SK-N-SH (cell line): ENCODE data around the gene CIAO2A. TPM values are rescaled to one million over a fixed set of nuclear protein-coding genes. Genes with fewer than 3 reads are reported as not detected.
A peak's percentile ranks its signal among the peaks of the same experiment; 100 is the strongest.

Source experiments
- CTCF ChIA-PET: fragments of 300-600, 350-600 bp; formaldehyde crosslinking; extraction: SDS; loops from one replicate; lab custom pipeline; 2021; lab: Yijun Ruan, JAX
- POLR2A ChIA-PET: fragments of 350-600 bp; sonication (Branson Sonifier 250); formaldehyde crosslinking; extraction: SDS; loops from one replicate; lab custom pipeline; 2020; ENCODE audit warnings: antibody characterized with exemption, inconsistent platforms; lab: Yijun Ruan, JAX
- DNase-seq: peaks from one replicate; pipeline ENCODE4 v3.0.0; 2012
- H2AFZ ChIP-seq: fragments of 200-600 bp; sonication (generic); 2 replicates; pipeline ENCODE4 v1.8.1; 2016; ENCODE audit warnings: antibody characterized with exemption, mild to moderate bottlenecking, low read depth
- H3F3A ChIP-seq: fragments of 200-600 bp; sonication (generic); replicated peaks from 2 replicates; pipeline ENCODE3; 2016; ENCODE audit warnings: antibody characterized with exemption, mild to moderate bottlenecking; ENCODE audit not compliant: insufficient read depth
- H3K27ac ChIP-seq, 2 experiments: fragments of 200-500 bp in 1 of 2; fragments of 200-600 bp in 1 of 2; sonication (Bioruptor generic) in 1 of 2; sonication (generic), shearing (Covaris generic) in 1 of 2; 2 replicates each; pipeline versions ENCODE4 v1.5.1 to v1.6.1; 2014 to 2016; ENCODE audit warnings: low read depth in 2 of 2, inconsistent platforms in 1 of 2, low read length in 1 of 2, mild to moderate bottlenecking in 1 of 2, mixed read lengths in 1 of 2
- H3K27me3 ChIP-seq: fragments of 200-600 bp; sonication (generic), shearing (Covaris generic); 2 replicates; pipeline ENCODE4 v1.6.1; 2016; ENCODE audit warnings: mixed run types; ENCODE audit not compliant: insufficient read depth
- H3K36me3 ChIP-seq, 2 experiments: fragments of 200-500 bp in 1 of 2; fragments of 200-600 bp in 1 of 2; sonication (Bioruptor generic) in 1 of 2; sonication (generic) in 1 of 2; replicated peaks in 1 of 2; 2 replicates each; pipeline versions ENCODE3 to v1.5.1; 2014 to 2016; ENCODE audit warnings: low read length in 1 of 2, mild to moderate bottlenecking in 1 of 2; ENCODE audit not compliant: insufficient read depth in 2 of 2, control insufficient read depth in 1 of 2
- H3K4me1 ChIP-seq, 2 experiments: fragments of 200-500 bp in 1 of 2; fragments of 200-600 bp in 1 of 2; sonication (Bioruptor generic) in 1 of 2; sonication (generic), shearing (Covaris generic) in 1 of 2; 2 replicates each; pipeline versions ENCODE4 v1.5.1 to v1.6.1; 2014 to 2016; ENCODE audit warnings: low read depth in 1 of 2, low read length in 1 of 2, mixed run types in 1 of 2; ENCODE audit not compliant: insufficient read depth in 2 of 2, control insufficient read depth in 1 of 2
- H3K4me2 ChIP-seq: fragments of 200-600 bp; sonication (generic), shearing (Covaris generic); 2 replicates; pipeline ENCODE4 v1.6.1; 2017; ENCODE audit warnings: mixed run types
- H3K4me3 ChIP-seq, 2 experiments: fragments of 200-500 bp in 1 of 2; fragments of 200-600 bp in 1 of 2; sonication (Bioruptor generic) in 1 of 2; sonication (generic), shearing (Covaris generic) in 1 of 2; 2 replicates each; pipeline versions ENCODE4 v1.5.1 to v1.8.1; 2014 to 2016; ENCODE audit warnings: low read depth in 2 of 2, inconsistent platforms in 1 of 2, low read length in 1 of 2, mild to moderate bottlenecking in 1 of 2, mixed read lengths in 1 of 2, moderate library complexity in 1 of 2
- H3K79me2 ChIP-seq: fragments of 200-600 bp; sonication (generic); 2 replicates; pipeline ENCODE4 v1.8.1; 2017; ENCODE audit warnings: mild to moderate bottlenecking; ENCODE audit not compliant: insufficient read depth
- H3K9ac ChIP-seq: fragments of 200-600 bp; sonication (generic); 2 replicates; pipeline ENCODE4 v1.6.1; 2017; ENCODE audit warnings: mixed run types
- H3K9me2 ChIP-seq: fragments of 200-600 bp; sonication (generic); 2 replicates; pipeline ENCODE4 v1.6.1; 2017; ENCODE audit warnings: mixed run types
- H3K9me3 ChIP-seq: fragments of 200-600 bp; sonication (generic); 2 replicates; pipeline ENCODE4 v1.6.1; 2017; ENCODE audit warnings: mixed run types, mild to moderate bottlenecking, moderate library complexity
- H4K20me1 ChIP-seq: fragments of 200-600 bp; sonication (generic); 2 replicates; pipeline ENCODE4 v1.6.1; 2017; ENCODE audit warnings: mild to moderate bottlenecking, mixed run types; ENCODE audit not compliant: insufficient read depth
- CHD2 ChIP-seq: fragments of 150-350 bp; IDR thresholded peaks from 2 replicates; pipeline ENCODE4 v1.6.1; 2018; ENCODE audit warnings: low read length; ENCODE audit not compliant: partially characterized antibody
- ELF1 ChIP-seq: IDR thresholded peaks from 2 replicates; pipeline ENCODE4 v1.4.0; 2012
- EP300 ChIP-seq, 2 experiments: IDR thresholded peaks; 2 replicates each; pipeline versions ENCODE4 v1.4.0 to v1.6.1; 2012; ENCODE audit warnings: borderline replicate concordance in 1 of 2, low read depth in 1 of 2, low read length in 1 of 2
- EZH2phosphoT487 ChIP-seq: fragments of 200-600 bp; sonication (generic); IDR thresholded peaks from 2 replicates; pipeline ENCODE4 v1.6.1; 2017; ENCODE audit warnings: low read depth, mixed run types, mild to moderate bottlenecking, antibody characterized with exemption, moderate library complexity, borderline replicate concordance
- FOSL2 ChIP-seq: IDR thresholded peaks from 2 replicates; pipeline ENCODE4 v1.4.0; 2012; ENCODE audit warnings: low read depth, mild to moderate bottlenecking, moderate library complexity, borderline replicate concordance
- FOXJ3 ChIP-seq: sonication (generic); formaldehyde crosslinking; IDR thresholded peaks from 2 replicates; pipeline ENCODE4 v1.5.1; 2020; ENCODE audit warnings: mild to moderate bottlenecking, missing genetic modification reagents
- GABPA ChIP-seq: IDR thresholded peaks from 2 replicates; pipeline ENCODE4 v1.4.0; 2012; ENCODE audit warnings: low read depth, mild to moderate bottlenecking
- GATA2 ChIP-seq: sonication (generic); formaldehyde crosslinking; IDR thresholded peaks from 2 replicates; pipeline ENCODE4 v1.5.0; 2020; ENCODE audit warnings: mild to moderate bottlenecking, missing genetic modification reagents
- JUND ChIP-seq: IDR thresholded peaks from 2 replicates; pipeline ENCODE4 v1.4.0; 2012
- MXI1 ChIP-seq: IDR thresholded peaks from 2 replicates; pipeline ENCODE4 v1.6.1; 2012; ENCODE audit warnings: mild to moderate bottlenecking, low read depth, low read length, improper control_type of control experiment
- NFIC ChIP-seq: IDR thresholded peaks from 2 replicates; pipeline ENCODE4 v1.4.0; 2012; ENCODE audit warnings: borderline replicate concordance
- NRF1 ChIP-seq: IDR thresholded peaks from 2 replicates; pipeline ENCODE4 v1.6.1; 2012; ENCODE audit warnings: low read depth, mild to moderate bottlenecking, low read length
- PBX3 ChIP-seq: IDR thresholded peaks from 2 replicates; pipeline ENCODE4; 2012
- POLR2AphosphoS5 ChIP-seq: IDR thresholded peaks from 2 replicates; pipeline ENCODE4 v1.6.1; 2012; ENCODE audit warnings: low read depth, low read length
- RCOR1 ChIP-seq: fragments of 150-350 bp; IDR thresholded peaks from 2 replicates; pipeline ENCODE4 v1.6.1; 2017; ENCODE audit warnings: antibody characterized with exemption, low read length
- REST ChIP-seq: IDR thresholded peaks from 2 replicates; pipeline ENCODE4 v1.6.1; 2012; ENCODE audit warnings: mild to moderate bottlenecking, low read depth, low read length, moderate library complexity
- RFX5 ChIP-seq: IDR thresholded peaks from 2 replicates; pipeline ENCODE4 v1.6.1; 2012; ENCODE audit warnings: mild to moderate bottlenecking, improper control_type of control experiment, low read length
- SMC3 ChIP-seq: IDR thresholded peaks from 2 replicates; pipeline ENCODE4 v1.6.1; 2012; ENCODE audit warnings: low read depth, low read length, improper control_type of control experiment
- TCF12 ChIP-seq: IDR thresholded peaks from 2 replicates; pipeline ENCODE4 v1.4.0; 2012
- TEAD4 ChIP-seq: IDR thresholded peaks from 2 replicates; pipeline ENCODE4 v1.4.0; 2012; ENCODE audit warnings: mild to moderate bottlenecking, borderline replicate concordance; ENCODE audit not compliant: insufficient read depth
- USF1 ChIP-seq: IDR thresholded peaks from 2 replicates; pipeline ENCODE4 v1.4.0; 2012; ENCODE audit warnings: low read depth, borderline replicate concordance
- YY1 ChIP-seq: IDR thresholded peaks from 2 replicates; pipeline ENCODE4 v1.4.0; 2012; ENCODE audit warnings: low read depth, mild to moderate bottlenecking
- WGBS: methylation state at CpG from one replicate; pipeline ENCODE4 v1.1.6; 2017; ENCODE audit warnings: low lambda C conversion rate; 5-methylcytosine and 5-hydroxymethylcytosine counted together
- polyA plus RNA-seq, 3 experiments: library from polyadenylated mRNA; depleted of rRNA; stranded (reverse); fragments of >200 nt; gene quantifications; 2 replicates each; pipeline ENCODE4 v1.2.3, GENCODE V29; 2012
- TF ChIP-seq, protein P1 (sequence below): IDR thresholded peaks from 2 replicates; pipeline ENCODE4 v1.4.0; 2012; ENCODE audit warnings: low read depth
- TF ChIP-seq, protein P2 (sequence below): IDR thresholded peaks from 2 replicates; pipeline ENCODE4 v1.4.0; 2012; ENCODE audit warnings: low read depth, borderline replicate concordance

Gene CIAO2A, protein sequence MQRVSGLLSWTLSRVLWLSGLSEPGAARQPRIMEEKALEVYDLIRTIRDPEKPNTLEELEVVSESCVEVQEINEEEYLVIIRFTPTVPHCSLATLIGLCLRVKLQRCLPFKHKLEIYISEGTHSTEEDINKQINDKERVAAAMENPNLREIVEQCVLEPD
- polyA plus RNA-seq (2012; rRNA removed): 53.0 and 65.3 TPM in 2 replicates
- 76.9 and 96.9 TPM in 2 replicates for polyA plus RNA-seq (2012; cell fraction: cytosol; rRNA removed)
- polyA plus RNA-seq (2012; cell fraction: nucleus; rRNA removed): 16.5 and 20.9 TPM in 2 replicates

GRCh38 chr15:64093627-64094417 lies at the start of gene CIAO2A:
Gene CIAO2A, minus strand, starts transcription at chr15:64093838. Its CDS starts 70 bp downstream, at chr15:64093768.
- no peaks in the 10 kb centered on the region for H3K9me3 ChIP-seq
- H3K4me2 ChIP-seq: peak within 1 kb of the TSS; percentile 92
- no peaks in the 10 kb centered on the region for H3K9me2 ChIP-seq
- H3K27me3 ChIP-seq: no peaks in the 10 kb centered on the region
- under 1% methylated on average over 35 of the region's 41 CpGs for WGBS
- H3K9ac ChIP-seq: peak within 1 kb of the TSS; percentile 86
- peaks cover 2 to 9% of the 10 kb centered on the region in 2 experiments for H3K36me3 ChIP-seq
- peaks cover 21% of the 10 kb centered on the region for H3F3A ChIP-seq
- H3K27ac ChIP-seq: peak within 1 kb of the TSS; percentile 94 to 98
- H4K20me1 ChIP-seq: peaks cover 23% of the 10 kb centered on the region
- H3K4me3 ChIP-seq: peak within 1 kb of the TSS; percentile 91 to 99
- peak; percentile 81 for DNase-seq
- peak within 1 kb of the TSS; percentile 94 for H2AFZ ChIP-seq
- H3K4me1 ChIP-seq: peaks cover 17 to 23% of the 10 kb centered on the region in 2 experiments; a peak in 3 of 4 replicates
- ChIA-PET POLR2A (interaction anchor here (0.6 to 2.0 kb wide), 10 partner anchors 8 to 366 kb away, joined by 3 to 11 read pairs (median 4); partner anchors contain the start of genes PPIB, TRIP4 and ZNF609), CTCF (interaction anchor here (1.1 to 2.9 kb wide), 5 partner anchors 23 to 63 kb away, joined by 3 to 19 read pairs (median 4); no protein-coding TSS in a partner anchor)
- peaks cover 88% of the 10 kb centered on the region for H3K79me2 ChIP-seq
- TF ChIP-seq NFIC (no peak), FOSL2 (no peak; the same call in 1 of the 2 replicates), REST (peak; percentile 28; the same call in 1 of the 2 replicates), MXI1 (peak; percentile 80), USF1 (0 out of 2 replicates have a peak, but pooled peaks have one; percentile 1), SMC3 (no peak), CHD2 (peak; percentile 97), TEAD4 (no peak), FOXJ3 (no peak; the same call in 1 of the 2 replicates), NRF1 (peak; percentile 12; the same call in 1 of the 2 replicates), YY1 (peak; percentile 54; the same call in 1 of the 2 replicates), GABPA (peak; percentile 76), EP300 (IDR thresholded peaks at IDR 0.05; ENCODE audit: borderline replicate concordance in 1 of 2, low read depth in 1 of 2, low read length in 1 of 2) (no peak), GATA2 (no peak), TCF12 (peak; percentile 11; the same call in 1 of the 2 replicates), POLR2AphosphoS5 (peak; percentile 68), ELF1 (peak; percentile 82), RFX5 (no peak), EZH2phosphoT487 (no peak), JUND (no peak), RCOR1 (no peak), PBX3 (no peak; the same call in 1 of the 2 replicates)
- TF ChIP-seq, protein P1, sequence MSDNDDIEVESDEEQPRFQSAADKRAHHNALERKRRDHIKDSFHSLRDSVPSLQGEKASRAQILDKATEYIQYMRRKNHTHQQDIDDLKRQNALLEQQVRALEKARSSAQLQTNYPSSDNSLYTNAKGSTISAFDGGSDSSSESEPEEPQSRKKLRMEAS: 0 out of 2 replicates have a peak, but pooled peaks have one; percentile 48
- TF ChIP-seq, protein P2, sequence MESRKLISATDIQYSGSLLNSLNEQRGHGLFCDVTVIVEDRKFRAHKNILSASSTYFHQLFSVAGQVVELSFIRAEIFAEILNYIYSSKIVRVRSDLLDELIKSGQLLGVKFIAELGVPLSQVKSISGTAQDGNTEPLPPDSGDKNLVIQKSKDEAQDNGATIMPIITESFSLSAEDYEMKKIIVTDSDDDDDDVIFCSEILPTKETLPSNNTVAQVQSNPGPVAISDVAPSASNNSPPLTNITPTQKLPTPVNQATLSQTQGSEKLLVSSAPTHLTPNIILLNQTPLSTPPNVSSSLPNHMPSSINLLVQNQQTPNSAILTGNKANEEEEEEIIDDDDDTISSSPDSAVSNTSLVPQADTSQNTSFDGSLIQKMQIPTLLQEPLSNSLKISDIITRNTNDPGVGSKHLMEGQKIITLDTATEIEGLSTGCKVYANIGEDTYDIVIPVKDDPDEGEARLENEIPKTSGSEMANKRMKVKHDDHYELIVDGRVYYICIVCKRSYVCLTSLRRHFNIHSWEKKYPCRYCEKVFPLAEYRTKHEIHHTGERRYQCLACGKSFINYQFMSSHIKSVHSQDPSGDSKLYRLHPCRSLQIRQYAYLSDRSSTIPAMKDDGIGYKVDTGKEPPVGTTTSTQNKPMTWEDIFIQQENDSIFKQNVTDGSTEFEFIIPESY: peak; percentile 93
